ENCODE data around the gene COL23A1. TPM values are rescaled to one million over a fixed set of nuclear protein-coding genes. Genes with fewer than 3 reads are reported as not detected.

Gene COL23A1
- polyA plus RNA-seq, 1 donor (not counting 4 experiments of a cell fraction or from before 2014, with no cell fraction given): not detected

- no peaks in the 10 kb centered on the region for H3K36me3 ChIP-seq (ENCODE audit: control insufficient read depth in 2 of 2, extremely low read depth in 1 of 2, insufficient read depth in 2 of 2, low read length in 2 of 2)
- FAIRE-seq (no peak), DNase-seq (ENCODE audit: low read depth, low spot score) (no peak)
- no peak overlapping the region for H3K27ac ChIP-seq (ENCODE audit: control insufficient read depth, insufficient read depth, low read length)
- no peak overlapping the region for H3K9ac ChIP-seq (ENCODE audit: control insufficient read depth, extremely low read depth, insufficient read depth, low read length)
- H3K9me1 ChIP-seq (ENCODE audit: control insufficient read depth, extremely low read depth, insufficient read depth, low read length): no peaks in the 10 kb centered on the region
- no peak overlapping the region for H3K4me3 ChIP-seq (ENCODE audit: control insufficient read depth in 2 of 3, extremely low read depth in 1 of 3, insufficient read depth in 2 of 3, low read depth in 1 of 3, low read length in 3 of 3)
- H3K4me2 ChIP-seq (ENCODE audit: control insufficient read depth, extremely low read depth, insufficient read depth, low read depth, low read length): no peak overlapping the region
- H3K4me1 ChIP-seq (ENCODE audit: control insufficient read depth, extremely low read depth, insufficient read depth, low read length): no peaks in the 10 kb centered on the region
- H3K79me2 ChIP-seq (ENCODE audit: control insufficient read depth, insufficient read depth, low read length): no peaks in the 10 kb centered on the region
- peaks cover 11% of the 10 kb centered on the region for H3K27me3 ChIP-seq (ENCODE audit: control insufficient read depth, extremely low read depth, insufficient read depth, low read length)
- TF ChIP-seq EZH2 (IDR thresholded peaks at IDR 0.05; ENCODE audit: low read length) (no peak), CTCF (optimal IDR thresholded peaks at IDR 0.05 in 1 of 3, IDR thresholded peaks at IDR 0.05 in 1 of 3, conservative IDR thresholded peaks at IDR 0.05 in 1 of 3; ENCODE audit: extremely low read depth in 1 of 3, insufficient read depth in 2 of 3, low read length in 3 of 3) (no peak)
- H2AFZ ChIP-seq (ENCODE audit: control insufficient read depth, low read length): no peak overlapping the region
- no peaks in the 10 kb centered on the region for H3K9me3 ChIP-seq (ENCODE audit: control insufficient read depth, low read depth, low read length)
- no peaks in the 10 kb centered on the region for H4K20me1 ChIP-seq (ENCODE audit: control insufficient read depth, extremely low read depth, insufficient read depth, low read length)
- dilution Hi-C loops (cut with MboI; ENCODE audit: extremely low pct_ligation_motif_present, low sequenced_read_pairs): no loop called here
Observed at GRCh38 chr5:178297751-178298150, 292.4 kb downstream of the COL23A1 start.

- Histone ChIP-seq H3K4me1 (ENCODE audit: control insufficient read depth, extremely low read depth, insufficient read depth, low read length) (no peaks in the 10 kb centered on the region), H2AFZ (ENCODE audit: control insufficient read depth, low read length) (no peak overlapping the region), H3K9me3 (ENCODE audit: control insufficient read depth, low read depth, low read length) (no peaks in the 10 kb centered on the region), H3K36me3 (ENCODE audit: control insufficient read depth in 2 of 2, extremely low read depth in 1 of 2, insufficient read depth in 2 of 2, low read length in 2 of 2) (no peaks in the 10 kb centered on the region), H4K20me1 (ENCODE audit: control insufficient read depth, extremely low read depth, insufficient read depth, low read length) (no peaks in the 10 kb centered on the region), H3K4me3 (ENCODE audit: control insufficient read depth in 2 of 3, extremely low read depth in 1 of 3, insufficient read depth in 2 of 3, low read depth in 1 of 3, low read length in 3 of 3) (no peak overlapping the region), H3K79me2 (ENCODE audit: control insufficient read depth, insufficient read depth, low read length) (no peaks in the 10 kb centered on the region), H3K9me1 (ENCODE audit: control insufficient read depth, extremely low read depth, insufficient read depth, low read length) (no peaks in the 10 kb centered on the region), H3K27me3 (ENCODE audit: control insufficient read depth, extremely low read depth, insufficient read depth, low read length) (peaks cover 27% of the 10 kb centered on the region), H3K27ac (ENCODE audit: control insufficient read depth, insufficient read depth, low read length) (no peak overlapping the region), H3K9ac (ENCODE audit: control insufficient read depth, extremely low read depth, insufficient read depth, low read length) (no peak overlapping the region), H3K4me2 (ENCODE audit: control insufficient read depth, extremely low read depth, insufficient read depth, low read depth, low read length) (no peak overlapping the region)
- DNase-seq (ENCODE audit: low read depth, low spot score) (no peak), FAIRE-seq (no peak)
- dilution Hi-C loops (cut with MboI; ENCODE audit: extremely low pct_ligation_motif_present, low sequenced_read_pairs): no loop called here
- TF ChIP-seq EZH2 (IDR thresholded peaks at IDR 0.05; ENCODE audit: low read length): no peak
- no peak for TF ChIP-seq CTCF (optimal IDR thresholded peaks at IDR 0.05 in 1 of 3, IDR thresholded peaks at IDR 0.05 in 1 of 3, conservative IDR thresholded peaks at IDR 0.05 in 1 of 3; ENCODE audit: extremely low read depth in 1 of 3, insufficient read depth in 2 of 3, low read length in 3 of 3)
Observed at GRCh38 chr5:178296066-178296465, 294.1 kb downstream of the COL23A1 start.
